Left ventricle myocardium inferior (tissue), 1 donor: ENCODE measurements around the gene GNPTG. TPM values are rescaled to one million over a fixed set of nuclear protein-coding genes. Genes with fewer than 3 reads are reported as not detected.

Source experiments
- DNase-seq: peaks from one replicate; pipeline ENCODE4 v3.0.0-alpha.2; 2020
- H3K27ac ChIP-seq: fragments of 200-600 bp; replicated peaks from 2 replicates; pipeline ENCODE4 v1.8.0; 2021
- H3K27me3 ChIP-seq: fragments of 200-600 bp; 2 replicates; pipeline ENCODE4 v1.8.0; 2021; ENCODE audit warnings: low read depth
- H3K36me3 ChIP-seq: fragments of 200-600 bp; 2 replicates; pipeline ENCODE4 v1.8.0; 2021
- H3K4me1 ChIP-seq: fragments of 200-600 bp; 2 replicates; pipeline ENCODE4 v1.8.0; 2021
- H3K4me3 ChIP-seq: fragments of 200-600 bp; 2 replicates; pipeline ENCODE4 v1.8.0; 2021; ENCODE audit warnings: mild to moderate bottlenecking, moderate library complexity
- H3K9me3 ChIP-seq: fragments of 200-600 bp; replicated peaks from 2 replicates; pipeline ENCODE4 v1.8.0; 2021
- intact Hi-C: fragments of 100-400 bp; cut with micrococcal nuclease; formaldehyde crosslinking; loops from one replicate; pipeline ENCODE4 v1.11.0; 2022
- total RNA-seq: library from RNA; stranded (reverse); fragmentation: NEBNext Ultra II Directional; extraction: Animal tissue kit (Norgen Biotek cat#: 25700); gene quantifications from one replicate; pipeline ENCODE4 v1.2.1, GENCODE V29; 2021
- TF ChIP-seq, protein P1 (sequence below): fragments of 200-600 bp; IDR thresholded peaks from 2 replicates; pipeline ENCODE4 v1.8.0; 2021; ENCODE audit warnings: antibody characterized with exemption, mild to moderate bottlenecking, borderline replicate concordance
- donor health status: DM: no; HTN: yes; CAD: no; lungs with severe emphysema.

Gene GNPTG
- total RNA-seq, 1 donor from 2014 or later = 31.8 TPM

DNA sequence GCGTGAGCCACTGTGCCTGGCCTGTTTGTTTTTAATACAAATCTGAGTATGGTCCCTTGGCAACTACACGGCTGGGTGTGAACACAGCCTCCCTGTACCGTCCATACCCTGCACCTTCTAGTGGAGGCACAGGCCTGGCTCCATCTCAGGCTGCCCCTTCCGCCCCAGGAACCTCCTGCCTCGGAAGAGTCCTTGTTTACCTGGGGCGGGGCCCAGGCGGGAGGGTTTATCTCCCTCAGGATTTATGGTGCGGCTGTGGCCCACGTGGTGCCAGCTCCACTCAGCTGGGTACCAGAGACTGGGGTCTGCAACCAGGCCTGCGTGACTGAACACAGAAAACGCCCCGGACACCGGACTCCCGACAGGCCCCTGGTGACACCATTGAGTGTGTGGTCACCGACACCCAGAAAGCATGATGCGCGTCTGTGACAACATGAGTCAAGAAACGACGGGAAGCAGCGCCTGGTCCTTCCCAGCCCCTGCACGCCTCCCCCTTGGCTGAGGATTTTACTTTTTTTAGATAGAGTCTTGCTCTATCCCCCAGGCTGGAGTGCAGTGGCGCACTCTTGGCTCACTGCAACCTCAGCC, 43.8 kb downstream of the GNPTG start:
- Histone ChIP-seq H3K9me3 (no peaks in the 10 kb centered on the region), H3K36me3 (peaks cover 79% of the 10 kb centered on the region), H3K4me3 (no peak overlapping the region), H3K4me1 (no peaks in the 10 kb centered on the region), H3K27me3 (no peaks in the 10 kb centered on the region), H3K27ac (no peak overlapping the region)
- no peak for DNase-seq
- TF ChIP-seq, protein P1, sequence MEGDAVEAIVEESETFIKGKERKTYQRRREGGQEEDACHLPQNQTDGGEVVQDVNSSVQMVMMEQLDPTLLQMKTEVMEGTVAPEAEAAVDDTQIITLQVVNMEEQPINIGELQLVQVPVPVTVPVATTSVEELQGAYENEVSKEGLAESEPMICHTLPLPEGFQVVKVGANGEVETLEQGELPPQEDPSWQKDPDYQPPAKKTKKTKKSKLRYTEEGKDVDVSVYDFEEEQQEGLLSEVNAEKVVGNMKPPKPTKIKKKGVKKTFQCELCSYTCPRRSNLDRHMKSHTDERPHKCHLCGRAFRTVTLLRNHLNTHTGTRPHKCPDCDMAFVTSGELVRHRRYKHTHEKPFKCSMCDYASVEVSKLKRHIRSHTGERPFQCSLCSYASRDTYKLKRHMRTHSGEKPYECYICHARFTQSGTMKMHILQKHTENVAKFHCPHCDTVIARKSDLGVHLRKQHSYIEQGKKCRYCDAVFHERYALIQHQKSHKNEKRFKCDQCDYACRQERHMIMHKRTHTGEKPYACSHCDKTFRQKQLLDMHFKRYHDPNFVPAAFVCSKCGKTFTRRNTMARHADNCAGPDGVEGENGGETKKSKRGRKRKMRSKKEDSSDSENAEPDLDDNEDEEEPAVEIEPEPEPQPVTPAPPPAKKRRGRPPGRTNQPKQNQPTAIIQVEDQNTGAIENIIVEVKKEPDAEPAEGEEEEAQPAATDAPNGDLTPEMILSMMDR = no peak
- intact Hi-C loops = no loop called here

DNA sequence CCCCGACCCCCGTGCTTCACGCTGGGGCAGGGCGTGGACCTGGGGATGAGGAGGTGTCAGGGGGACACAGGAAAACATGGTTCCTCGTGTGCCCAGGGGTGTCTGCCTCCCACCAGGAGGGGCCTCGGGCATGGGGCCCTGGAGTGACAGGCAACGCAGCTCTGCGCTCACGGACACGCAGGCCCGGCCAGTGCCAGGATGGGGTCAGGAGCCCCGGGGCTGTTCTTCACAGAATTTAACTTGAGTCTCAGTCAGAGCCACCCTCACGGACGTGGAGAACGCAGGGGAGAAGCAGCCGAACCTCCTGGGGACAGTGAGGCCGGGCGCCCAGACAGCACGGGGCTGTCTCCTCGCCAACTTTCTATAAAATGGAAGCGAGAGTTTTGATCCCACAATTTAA, 46.0 kb downstream of the GNPTG start:
- no peaks in the 10 kb centered on the region for H3K4me1 ChIP-seq
- no peaks in the 10 kb centered on the region for H3K27me3 ChIP-seq
- no peak for DNase-seq
- H3K36me3 ChIP-seq = peaks cover 81% of the 10 kb centered on the region
- intact Hi-C loops = no loop called here
- H3K27ac ChIP-seq = no peak overlapping the region
- TF ChIP-seq, protein P1 = no peak
- no peak overlapping the region for H3K4me3 ChIP-seq
- no peaks in the 10 kb centered on the region for H3K9me3 ChIP-seq

DNA sequence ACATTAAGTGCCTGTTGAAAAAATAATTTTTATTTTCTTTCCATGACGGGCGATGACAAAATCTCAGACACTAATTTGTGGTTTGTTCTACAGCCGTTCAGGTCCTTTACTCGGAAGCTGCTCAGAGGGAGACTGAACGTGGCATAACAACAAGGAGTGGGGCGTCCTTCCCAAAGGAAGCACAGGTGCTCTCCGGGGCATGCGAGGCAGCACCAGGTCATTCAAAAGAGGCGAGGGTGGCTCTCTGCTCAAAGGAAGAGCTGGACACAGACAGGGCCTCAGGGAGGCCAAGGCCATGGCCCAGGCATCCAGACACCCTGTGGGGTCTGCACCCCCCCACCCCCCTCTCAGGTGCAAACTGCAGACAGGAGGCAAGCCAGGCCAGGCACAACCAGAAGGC, 46.6 kb downstream of the GNPTG start:
- TF ChIP-seq, protein P1 = no peak
- Histone ChIP-seq H3K4me3 (no peak overlapping the region), H3K27ac (no peak overlapping the region), H3K4me1 (no peaks in the 10 kb centered on the region), H3K27me3 (no peaks in the 10 kb centered on the region), H3K9me3 (no peaks in the 10 kb centered on the region), H3K36me3 (peaks cover 81% of the 10 kb centered on the region)
- no peak for DNase-seq
- intact Hi-C loops = no loop called here

DNA sequence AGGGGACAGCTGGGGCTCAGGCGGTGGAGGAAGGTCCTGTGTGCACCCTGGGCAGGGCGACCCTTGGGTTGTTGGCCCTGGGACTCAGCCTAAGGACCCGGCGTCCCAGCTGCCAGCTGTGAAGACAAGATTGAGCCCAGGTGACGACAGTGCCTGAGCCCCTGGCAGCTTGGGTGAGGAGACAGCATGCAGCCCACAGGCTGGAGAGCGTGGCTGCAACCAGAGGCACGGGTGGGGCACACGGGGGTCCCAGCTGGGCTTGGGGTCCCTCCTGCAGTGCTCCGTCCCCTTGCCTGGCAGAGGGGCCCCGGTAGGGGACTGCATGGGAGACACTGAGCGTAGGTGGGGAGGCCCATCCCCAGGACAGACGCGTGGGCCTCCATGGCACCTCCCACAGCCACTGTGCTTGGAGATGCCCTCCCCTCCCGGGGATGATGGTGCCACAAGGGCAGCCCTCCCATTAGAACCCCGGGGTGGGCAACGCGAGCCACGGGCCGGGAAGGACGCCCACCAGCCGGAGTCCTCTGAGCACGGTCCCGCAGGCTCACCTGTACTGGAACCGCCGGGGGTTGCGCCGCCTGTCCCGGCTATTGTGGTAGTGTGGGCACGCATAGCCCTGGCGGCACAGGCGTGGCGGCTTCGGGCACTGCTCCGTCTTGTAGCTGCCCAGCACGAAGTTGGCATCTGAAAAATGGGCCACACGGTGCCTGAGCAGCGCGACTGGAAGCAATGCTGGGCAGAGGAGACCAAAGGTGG, 47.3 kb downstream of the GNPTG start:
- H3K27me3 ChIP-seq = no peaks in the 10 kb centered on the region
- no peak overlapping the region for H3K4me3 ChIP-seq
- no peak for DNase-seq
- intact Hi-C loops = no loop called here
- H3K36me3 ChIP-seq = peaks cover 80% of the 10 kb centered on the region
- H3K9me3 ChIP-seq = no peaks in the 10 kb centered on the region
- no peaks in the 10 kb centered on the region for H3K4me1 ChIP-seq
- TF ChIP-seq, protein P1 = no peak
- no peak overlapping the region for H3K27ac ChIP-seq

DNA sequence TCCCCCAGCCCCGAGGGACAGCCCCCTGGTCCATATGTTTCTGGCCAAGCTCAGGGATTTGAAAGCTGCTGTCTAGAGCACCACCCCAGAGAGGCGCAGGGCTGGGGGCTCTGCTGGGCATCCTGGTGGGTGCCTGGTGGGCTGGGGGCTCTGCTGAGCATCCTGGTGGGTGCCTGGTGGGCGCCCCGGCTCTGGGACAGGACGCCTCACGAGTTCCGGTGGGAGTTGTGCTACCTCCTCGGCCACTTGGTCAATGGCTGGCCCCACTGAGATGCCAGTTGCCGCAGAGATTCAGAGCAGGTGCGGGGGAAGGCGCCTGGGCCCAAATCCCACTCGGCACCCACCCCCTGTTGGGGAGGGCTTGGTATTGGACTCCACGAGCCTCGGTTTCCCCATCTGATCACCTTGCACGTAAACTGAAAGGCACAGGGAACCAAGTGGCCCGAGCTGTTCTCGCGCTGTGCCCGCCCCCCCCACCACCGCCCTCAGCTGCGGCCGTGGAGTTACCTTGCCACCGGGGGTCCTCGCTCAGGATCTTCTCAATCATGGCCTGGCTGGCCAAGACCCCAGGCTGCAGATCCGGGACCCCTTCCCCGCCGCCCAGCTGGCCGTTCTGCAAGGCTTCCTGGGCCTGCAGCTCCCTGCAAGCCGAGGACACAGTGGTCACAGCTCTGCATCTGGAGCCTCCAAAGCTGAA, 49.5 kb downstream of the GNPTG start:
- H3K36me3 ChIP-seq = peaks cover 61% of the 10 kb centered on the region
- no peaks in the 10 kb centered on the region for H3K4me1 ChIP-seq
- H3K27me3 ChIP-seq = no peaks in the 10 kb centered on the region
- H3K4me3 ChIP-seq = no peak overlapping the region
- TF ChIP-seq, protein P1 = no peak
- H3K27ac ChIP-seq = no peak overlapping the region
- no peak for DNase-seq
- no peaks in the 10 kb centered on the region for H3K9me3 ChIP-seq
- intact Hi-C loops = no loop called here
